HEK293T (cell line): Measurements from ENCODE around the gene DUSP22.

ENCODE experiments used
- HDGF ChIP-seq: fragments of 450-650 bp; IDR thresholded peaks from 2 replicates; pipeline ENCODE4 v1.6.1; 2017; ENCODE audit warnings: antibody characterized with exemption, borderline replicate concordance
- NFRKB ChIP-seq: fragments of 450-650 bp; IDR thresholded peaks from 2 replicates; pipeline ENCODE4 v1.6.1; 2016; ENCODE audit warnings: mild to moderate bottlenecking, moderate library complexity

DNA sequence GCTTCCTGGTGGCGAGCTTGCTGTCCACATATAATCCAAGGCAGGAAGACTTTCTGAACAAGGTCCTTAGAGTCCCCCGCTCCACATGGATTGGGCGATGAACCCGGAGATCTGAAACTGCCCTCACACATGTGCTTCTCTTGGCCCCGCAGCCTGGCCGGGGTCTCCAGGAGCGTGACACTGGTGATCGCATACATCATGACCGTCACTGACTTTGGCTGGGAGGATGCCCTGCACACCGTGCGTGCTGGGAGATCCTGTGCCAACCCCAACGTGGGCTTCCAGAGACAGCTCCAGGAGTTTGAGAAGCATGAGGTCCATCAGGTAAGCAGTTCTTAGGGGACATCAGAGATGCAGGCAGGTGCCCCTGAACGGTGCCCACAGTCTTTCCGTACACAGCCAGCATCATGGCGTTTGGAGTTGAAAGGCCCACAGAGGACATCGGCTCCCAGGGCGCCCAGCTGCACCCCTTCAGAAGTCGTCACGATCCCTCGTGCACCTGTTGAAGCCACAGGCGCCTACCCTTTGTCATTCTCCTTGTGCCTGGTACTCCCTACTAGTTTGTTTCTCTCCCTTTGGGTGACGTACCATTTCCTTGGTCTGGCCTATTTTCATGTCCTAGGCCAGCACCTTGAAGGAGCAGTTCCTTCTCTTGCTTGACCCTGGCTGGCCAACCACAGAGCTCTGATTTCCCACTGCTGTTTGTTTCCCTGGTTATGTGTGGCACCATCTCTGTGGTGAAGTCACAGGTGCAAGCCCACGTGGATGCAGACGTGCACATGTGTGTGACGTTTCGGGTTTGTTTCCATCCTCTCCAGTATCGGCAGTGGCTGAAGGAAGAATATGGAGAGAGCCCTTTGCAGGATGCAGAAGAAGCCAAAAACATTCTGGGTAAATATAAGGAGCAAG lies 55.9 kb downstream of the DUSP22 start:
- TF ChIP-seq NFRKB (no peak), HDGF (no peak)
